Measurements from ENCODE around the gene DENND6A.

DNA sequence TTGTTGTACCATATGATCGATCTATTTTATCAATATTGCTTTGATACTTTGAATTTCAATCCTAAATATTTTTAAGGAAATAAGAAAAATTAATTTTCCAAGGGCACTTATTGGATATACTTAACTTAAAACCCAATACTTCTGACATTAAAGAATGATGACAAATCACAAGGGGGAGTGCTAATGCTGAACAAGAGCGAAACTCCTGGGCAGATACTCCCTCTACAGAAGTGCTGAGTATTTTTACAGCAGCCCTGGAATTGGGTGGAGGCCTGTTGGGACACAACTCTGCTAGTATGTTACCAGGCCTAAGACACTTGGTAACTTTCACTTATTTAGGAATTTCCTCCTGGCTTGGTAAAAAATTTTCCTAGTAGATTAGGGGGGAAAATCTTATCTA is 46.2 kb downstream of the DENND6A start:
- TF ChIP-seq, protein P1, sequence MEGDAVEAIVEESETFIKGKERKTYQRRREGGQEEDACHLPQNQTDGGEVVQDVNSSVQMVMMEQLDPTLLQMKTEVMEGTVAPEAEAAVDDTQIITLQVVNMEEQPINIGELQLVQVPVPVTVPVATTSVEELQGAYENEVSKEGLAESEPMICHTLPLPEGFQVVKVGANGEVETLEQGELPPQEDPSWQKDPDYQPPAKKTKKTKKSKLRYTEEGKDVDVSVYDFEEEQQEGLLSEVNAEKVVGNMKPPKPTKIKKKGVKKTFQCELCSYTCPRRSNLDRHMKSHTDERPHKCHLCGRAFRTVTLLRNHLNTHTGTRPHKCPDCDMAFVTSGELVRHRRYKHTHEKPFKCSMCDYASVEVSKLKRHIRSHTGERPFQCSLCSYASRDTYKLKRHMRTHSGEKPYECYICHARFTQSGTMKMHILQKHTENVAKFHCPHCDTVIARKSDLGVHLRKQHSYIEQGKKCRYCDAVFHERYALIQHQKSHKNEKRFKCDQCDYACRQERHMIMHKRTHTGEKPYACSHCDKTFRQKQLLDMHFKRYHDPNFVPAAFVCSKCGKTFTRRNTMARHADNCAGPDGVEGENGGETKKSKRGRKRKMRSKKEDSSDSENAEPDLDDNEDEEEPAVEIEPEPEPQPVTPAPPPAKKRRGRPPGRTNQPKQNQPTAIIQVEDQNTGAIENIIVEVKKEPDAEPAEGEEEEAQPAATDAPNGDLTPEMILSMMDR (IDR thresholded peaks at IDR 0.05; ENCODE audit: insufficient read depth, low read length, poor library complexity, severe bottlenecking), result no peak
- TF ChIP-seq EZH2phosphoT487 (conservative IDR thresholded peaks at IDR 0.05; ENCODE audit: low read length), result no peak
